ENCODE results near the gene NDFIP1. TPM values are rescaled to one million over a fixed set of nuclear protein-coding genes. Genes with fewer than 3 reads are reported as not detected.

NDFIP1 gene
- total RNA-seq, 2 experiments from 2014 or later: 28.5 to 31.7 TPM

- H3K4me1 Mint-ChIP-seq: peaks cover 43% of the 10 kb centered on the region
- no peaks in the 10 kb centered on the region for H3K9me3 Mint-ChIP-seq (ENCODE audit: low read depth)
- H3K36me3 Mint-ChIP-seq: peaks cover 23% of the 10 kb centered on the region
- ATAC-seq (no peak), DNase-seq (no peak)
- H3K4me3 Mint-ChIP-seq: no peak overlapping the region
- no peak overlapping the region for H3K27ac Mint-ChIP-seq
- CTCF ChIA-PET: no interaction called here
- no peaks in the 10 kb centered on the region for H3K27me3 Mint-ChIP-seq
These were observed 6.1 kb downstream of the NDFIP1 start for GRCh38 chr5:142114687-142115086.

- Mint-ChIP-seq H3K27ac (no peak overlapping the region), H3K9me3 (ENCODE audit: low read depth) (no peaks in the 10 kb centered on the region), H3K36me3 (peaks cover 20% of the 10 kb centered on the region), H3K4me1 (peaks cover 43% of the 10 kb centered on the region), H3K4me3 (no peak overlapping the region), H3K27me3 (no peaks in the 10 kb centered on the region)
- DNase-seq (no peak), ATAC-seq (no peak)
- CTCF ChIA-PET: interaction anchor here (1.3 kb wide), 2 partner anchors 17 to 29 kb away, joined by 3 read pairs; no protein-coding TSS in a partner anchor
These were observed 7.5 kb downstream of the NDFIP1 start for GRCh38 chr5:142115937-142116614.

GRCh38 chr5:142117579-142118151 lies 9.1 kb downstream of the NDFIP1 start:
- Mint-ChIP-seq H3K36me3 (peaks cover 28% of the 10 kb centered on the region), H3K9me3 (ENCODE audit: low read depth) (no peaks in the 10 kb centered on the region), H3K27me3 (no peaks in the 10 kb centered on the region), H3K27ac (no peak overlapping the region), H3K4me1 (peaks cover 50% of the 10 kb centered on the region), H3K4me3 (no peak overlapping the region)
- no peak for ATAC-seq
- CTCF ChIA-PET: interaction anchor here (1.2 kb wide), 1 partner anchor 105 kb away, joined by 3 read pairs; the partner anchor contains the start of gene GNPDA1
- DNase-seq: no peak

- Mint-ChIP-seq H3K9me3 (ENCODE audit: low read depth) (no peaks in the 10 kb centered on the region), H3K4me1 (peaks cover 49% of the 10 kb centered on the region), H3K4me3 (no peak overlapping the region), H3K27ac (no peak overlapping the region), H3K27me3 (no peaks in the 10 kb centered on the region), H3K36me3 (peaks cover 30% of the 10 kb centered on the region)
- peak; percentile 33 for ATAC-seq
- DNase-seq: no peak
- CTCF ChIA-PET: interaction anchor here (1.2 kb wide), 1 partner anchor 106 kb away, joined by 3 read pairs; the partner anchor contains the start of gene GNPDA1
These were observed 9.6 kb downstream of the NDFIP1 start for GRCh38 chr5:142118155-142118686.

GRCh38 chr5:142119051-142119625 lies 10.6 kb downstream of the NDFIP1 start:
- no peaks in the 10 kb centered on the region for H3K9me3 Mint-ChIP-seq (ENCODE audit: low read depth)
- H3K4me3 Mint-ChIP-seq: no peak overlapping the region
- no peaks in the 10 kb centered on the region for H3K27me3 Mint-ChIP-seq
- CTCF ChIA-PET: interaction anchor here (1.2 to 1.7 kb wide), 3 partner anchors 9 to 107 kb away, joined by 3 to 4 read pairs (median 3); partner anchors contain the start of gene GNPDA1
- DNase-seq (no peak), ATAC-seq (no peak)
- H3K27ac Mint-ChIP-seq: no peak overlapping the region
- H3K36me3 Mint-ChIP-seq: peaks cover 26% of the 10 kb centered on the region
- H3K4me1 Mint-ChIP-seq: peaks cover 48% of the 10 kb centered on the region

GRCh38 chr5:142120247-142120935 lies 11.8 kb downstream of the NDFIP1 start:
- ATAC-seq: peak; percentile 39
- Mint-ChIP-seq H3K4me3 (no peak overlapping the region), H3K36me3 (peaks cover 35% of the 10 kb centered on the region), H3K27ac (peak overlapping the region; percentile 65), H3K27me3 (no peaks in the 10 kb centered on the region), H3K4me1 (peaks cover 49% of the 10 kb centered on the region), H3K9me3 (ENCODE audit: low read depth) (no peaks in the 10 kb centered on the region)
- no peak for DNase-seq
- CTCF ChIA-PET: interaction anchor here (0.9 to 1.7 kb wide), 4 partner anchors 10 to 126 kb away, joined by 3 to 4 read pairs (median 4); partner anchors contain the start of gene GNPDA1

GRCh38 chr5:142122121-142122520 lies 13.5 kb downstream of the NDFIP1 start:
- Mint-ChIP-seq H3K36me3 (peaks cover 37% of the 10 kb centered on the region), H3K9me3 (ENCODE audit: low read depth) (no peaks in the 10 kb centered on the region), H3K27me3 (no peaks in the 10 kb centered on the region), H3K4me1 (peaks cover 45% of the 10 kb centered on the region), H3K4me3 (no peak overlapping the region), H3K27ac (no peak overlapping the region)
- DNase-seq (no peak), ATAC-seq (no peak)
- CTCF ChIA-PET: no interaction called here

- no peak for DNase-seq
- no peak for ATAC-seq
- H3K4me1 Mint-ChIP-seq: peaks cover 40% of the 10 kb centered on the region
- H3K27me3 Mint-ChIP-seq: no peaks in the 10 kb centered on the region
- H3K27ac Mint-ChIP-seq: no peak overlapping the region
- CTCF ChIA-PET: no interaction called here
- H3K4me3 Mint-ChIP-seq: no peak overlapping the region
- H3K9me3 Mint-ChIP-seq (ENCODE audit: low read depth): no peaks in the 10 kb centered on the region
- peaks cover 33% of the 10 kb centered on the region for H3K36me3 Mint-ChIP-seq
These were observed 16.8 kb downstream of the NDFIP1 start for GRCh38 chr5:142125378-142125777.

- Mint-ChIP-seq H3K9me3 (ENCODE audit: low read depth) (no peaks in the 10 kb centered on the region), H3K4me3 (no peak overlapping the region), H3K27ac (no peak overlapping the region), H3K4me1 (peaks cover 34% of the 10 kb centered on the region), H3K36me3 (peaks cover 33% of the 10 kb centered on the region), H3K27me3 (no peaks in the 10 kb centered on the region)
- DNase-seq: no peak
- CTCF ChIA-PET: no interaction called here
- ATAC-seq: no peak
These were observed 17.4 kb downstream of the NDFIP1 start for GRCh38 chr5:142125963-142126362.

- CTCF ChIA-PET: interaction anchor here (0.5 to 1.6 kb wide), 7 partner anchors 17 to 288 kb away, joined by 3 to 6 read pairs (median 3); partner anchors contain the start of gene NDFIP1
- no peak overlapping the region for H3K4me3 Mint-ChIP-seq
- no peak for DNase-seq
- peaks cover 19% of the 10 kb centered on the region for H3K36me3 Mint-ChIP-seq
- no peaks in the 10 kb centered on the region for H3K27me3 Mint-ChIP-seq
- peak; percentile 20 for ATAC-seq
- H3K27ac Mint-ChIP-seq: no peak overlapping the region
- no peaks in the 10 kb centered on the region for H3K9me3 Mint-ChIP-seq (ENCODE audit: low read depth)
- H3K4me1 Mint-ChIP-seq: peaks cover 20% of the 10 kb centered on the region
These were observed 20.2 kb downstream of the NDFIP1 start for GRCh38 chr5:142128675-142129208.

- Mint-ChIP-seq H3K36me3 (peaks cover 14% of the 10 kb centered on the region), H3K27ac (no peak overlapping the region), H3K27me3 (no peaks in the 10 kb centered on the region), H3K9me3 (ENCODE audit: low read depth) (no peaks in the 10 kb centered on the region), H3K4me1 (peaks cover 19% of the 10 kb centered on the region), H3K4me3 (no peak overlapping the region)
- no peak for ATAC-seq
- no peak for DNase-seq
- CTCF ChIA-PET: interaction anchor here (0.7 to 1.6 kb wide), 5 partner anchors 10 to 139 kb away, joined by 3 to 6 read pairs (median 3); no protein-coding TSS in a partner anchor
These were observed 21.0 kb downstream of the NDFIP1 start for GRCh38 chr5:142129446-142130066.

- DNase-seq (no peak), ATAC-seq (no peak)
- Mint-ChIP-seq H3K27me3 (no peaks in the 10 kb centered on the region), H3K27ac (no peak overlapping the region), H3K36me3 (peaks cover 13% of the 10 kb centered on the region), H3K4me3 (no peak overlapping the region), H3K4me1 (peaks cover 19% of the 10 kb centered on the region), H3K9me3 (ENCODE audit: low read depth) (no peaks in the 10 kb centered on the region)
- CTCF ChIA-PET: interaction anchor here (0.7 to 1.3 kb wide), 3 partner anchors 12 to 170 kb away, joined by 3 to 5 read pairs (median 3); no protein-coding TSS in a partner anchor
These were observed 22.8 kb downstream of the NDFIP1 start for GRCh38 chr5:142131394-142131793.
